ENCODE measurements around the gene ZNF335. TPM values are rescaled to one million over a fixed set of nuclear protein-coding genes. Genes with fewer than 3 reads are reported as not detected.
"Not testable (repeated sequence)": the region's sequence is repeated elsewhere in the genome, so short reads cannot be mapped to it uniquely, and the experiment has no call there.

Gene ZNF335
- total RNA-seq, 2 experiments from 2014 or later = 28.0 to 29.0 TPM

GRCh38 chr20:45957021-45957941, 14.7 kb downstream of the ZNF335 start:
- Mint-ChIP-seq H3K27ac (no peak overlapping the region), H3K4me1 (no peaks in the 10 kb centered on the region), H3K27me3 (no peaks in the 10 kb centered on the region), H3K36me3 (peaks cover 22% of the 10 kb centered on the region), H3K9me3 (no peaks in the 10 kb centered on the region), H3K4me3 (no peak overlapping the region)
- DNase-seq = no peak

DNA sequence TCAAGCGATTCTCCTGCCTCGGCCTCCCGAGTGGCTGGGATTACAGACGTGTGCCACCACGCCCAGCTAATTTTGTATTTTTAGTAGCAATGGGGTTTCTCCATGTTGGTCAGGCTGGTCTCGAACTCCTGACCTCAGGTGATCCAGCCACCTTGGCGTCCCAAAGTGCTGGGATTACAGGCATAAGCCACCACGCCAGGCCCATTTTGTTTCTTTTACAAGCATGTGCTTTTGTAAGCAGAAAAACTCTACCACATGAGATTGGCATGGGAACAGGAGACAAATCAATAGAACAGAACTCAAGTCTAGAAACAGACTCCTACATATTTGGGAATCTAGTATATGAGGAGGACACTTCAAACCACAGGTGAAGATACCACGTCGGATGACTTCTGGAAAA, 15.7 kb downstream of the ZNF335 start:
- H3K4me1 Mint-ChIP-seq, H3K4me3 Mint-ChIP-seq, H3K9me3 Mint-ChIP-seq, H3K27me3 Mint-ChIP-seq, DNase-seq, H3K27ac Mint-ChIP-seq: not testable (repeated sequence)
- peaks cover 20% of the 10 kb centered on the region for H3K36me3 Mint-ChIP-seq

DNA sequence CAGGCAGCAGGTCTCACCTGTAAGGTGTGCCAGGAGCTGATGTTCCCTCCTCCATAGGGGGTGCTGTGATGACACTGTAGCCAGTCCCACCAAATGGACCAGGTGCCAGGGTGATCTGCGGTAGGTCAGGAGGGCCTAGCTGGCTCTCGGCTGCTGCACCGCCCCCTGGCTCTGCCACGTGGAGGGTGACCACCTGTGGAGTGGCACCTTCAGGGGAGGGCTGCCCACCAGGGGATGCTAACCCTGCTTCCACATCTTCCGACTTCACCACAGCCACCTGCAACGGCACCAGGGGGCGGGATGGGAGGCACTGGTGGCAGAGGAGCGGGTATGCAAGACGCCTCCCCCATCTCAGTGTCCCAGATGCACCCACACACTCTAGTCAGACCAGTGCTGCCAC, 18.3 kb downstream of the ZNF335 start:
- no peaks in the 10 kb centered on the region for H3K4me1 Mint-ChIP-seq
- H3K9me3 Mint-ChIP-seq = no peaks in the 10 kb centered on the region
- H3K36me3 Mint-ChIP-seq = peaks cover 14% of the 10 kb centered on the region
- H3K27me3 Mint-ChIP-seq = no peaks in the 10 kb centered on the region
- no peak overlapping the region for H3K4me3 Mint-ChIP-seq
- DNase-seq = no peak
- no peak overlapping the region for H3K27ac Mint-ChIP-seq

GRCh38 chr20:45952861-45953260, 19.1 kb downstream of the ZNF335 start:
- H3K9me3 Mint-ChIP-seq = no peaks in the 10 kb centered on the region
- DNase-seq = no peak
- no peaks in the 10 kb centered on the region for H3K4me1 Mint-ChIP-seq
- H3K27ac Mint-ChIP-seq = no peak overlapping the region
- H3K36me3 Mint-ChIP-seq = peaks cover 10% of the 10 kb centered on the region
- no peak overlapping the region for H3K4me3 Mint-ChIP-seq
- no peaks in the 10 kb centered on the region for H3K27me3 Mint-ChIP-seq

DNA sequence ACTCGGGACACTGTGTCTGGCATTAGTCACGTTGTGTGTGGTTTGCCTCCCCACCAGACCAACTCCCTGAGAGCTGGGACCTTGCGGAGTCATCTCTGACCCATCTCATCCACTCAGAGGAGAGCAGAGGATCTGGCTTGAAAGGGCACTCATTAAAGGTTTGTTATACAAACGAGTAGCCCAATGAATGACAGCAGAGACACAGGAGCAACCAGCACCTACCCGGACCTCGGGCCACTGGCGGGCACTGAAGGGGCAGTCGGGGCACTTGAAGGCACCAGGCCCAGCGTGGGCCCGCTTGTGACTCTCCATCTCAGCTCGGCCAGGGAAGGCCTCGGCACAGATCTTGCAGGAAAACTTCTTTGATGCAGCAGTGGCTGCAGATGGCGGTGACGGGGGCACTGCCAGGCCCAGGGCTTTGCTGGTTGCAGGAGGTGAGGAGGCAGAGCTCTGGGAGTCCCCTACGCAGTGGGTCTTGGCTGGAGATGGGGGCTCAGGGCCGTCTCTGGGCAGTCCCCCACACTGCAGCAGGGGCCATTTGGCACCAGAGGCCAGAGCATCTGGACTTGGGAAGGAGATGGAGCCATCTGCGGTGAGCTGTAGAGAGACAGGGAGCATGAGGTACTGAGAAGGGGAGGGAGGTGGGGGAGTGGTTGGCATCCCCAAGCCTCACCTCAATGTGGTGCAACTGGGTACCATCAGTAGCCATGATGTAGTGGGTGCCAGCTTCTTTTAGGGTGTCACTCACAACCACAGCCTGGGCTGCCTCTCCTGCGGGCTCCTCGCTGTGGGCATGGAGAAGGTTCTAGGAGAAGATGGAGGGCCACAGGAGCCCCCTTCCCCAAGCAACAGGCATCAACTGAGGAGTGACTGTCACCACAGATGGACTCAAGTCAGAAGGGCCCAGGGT, 19.8 kb downstream of the ZNF335 start:
- Mint-ChIP-seq H3K9me3 (no peaks in the 10 kb centered on the region), H3K4me3 (no peak overlapping the region), H3K36me3 (peaks cover 10% of the 10 kb centered on the region), H3K4me1 (no peaks in the 10 kb centered on the region), H3K27ac (no peak overlapping the region), H3K27me3 (no peaks in the 10 kb centered on the region)
- no peak for DNase-seq

DNA sequence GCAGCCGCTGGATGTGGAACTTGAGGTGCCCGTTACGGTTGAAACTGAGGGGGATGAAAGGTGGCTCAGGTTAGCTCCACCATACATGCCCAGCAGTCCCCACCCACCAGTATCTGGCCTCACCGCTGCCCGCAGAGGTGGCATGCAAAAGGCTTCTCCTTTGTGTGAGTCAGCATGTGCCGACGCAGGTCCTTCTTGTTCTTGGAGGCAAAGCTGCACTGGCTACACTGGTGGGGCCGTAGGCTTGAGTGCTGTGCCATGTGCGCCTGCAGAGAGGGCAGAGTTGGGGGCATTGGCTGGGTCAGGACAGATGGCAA, 21.7 kb downstream of the ZNF335 start:
- Mint-ChIP-seq H3K4me3 (no peak overlapping the region), H3K27me3 (no peaks in the 10 kb centered on the region), H3K4me1 (no peaks in the 10 kb centered on the region), H3K9me3 (no peaks in the 10 kb centered on the region), H3K27ac (no peak overlapping the region), H3K36me3 (peaks cover 8% of the 10 kb centered on the region)
- no peak for DNase-seq

GRCh38 chr20:45949542-45950329, 22.3 kb downstream of the ZNF335 start:
- no peaks in the 10 kb centered on the region for H3K4me1 Mint-ChIP-seq
- H3K4me3 Mint-ChIP-seq = no peak overlapping the region
- no peaks in the 10 kb centered on the region for H3K9me3 Mint-ChIP-seq
- no peaks in the 10 kb centered on the region for H3K27me3 Mint-ChIP-seq
- H3K36me3 Mint-ChIP-seq = peaks cover 8% of the 10 kb centered on the region
- no peak for DNase-seq
- peak overlapping the region; percentile 42 for H3K27ac Mint-ChIP-seq

DNA sequence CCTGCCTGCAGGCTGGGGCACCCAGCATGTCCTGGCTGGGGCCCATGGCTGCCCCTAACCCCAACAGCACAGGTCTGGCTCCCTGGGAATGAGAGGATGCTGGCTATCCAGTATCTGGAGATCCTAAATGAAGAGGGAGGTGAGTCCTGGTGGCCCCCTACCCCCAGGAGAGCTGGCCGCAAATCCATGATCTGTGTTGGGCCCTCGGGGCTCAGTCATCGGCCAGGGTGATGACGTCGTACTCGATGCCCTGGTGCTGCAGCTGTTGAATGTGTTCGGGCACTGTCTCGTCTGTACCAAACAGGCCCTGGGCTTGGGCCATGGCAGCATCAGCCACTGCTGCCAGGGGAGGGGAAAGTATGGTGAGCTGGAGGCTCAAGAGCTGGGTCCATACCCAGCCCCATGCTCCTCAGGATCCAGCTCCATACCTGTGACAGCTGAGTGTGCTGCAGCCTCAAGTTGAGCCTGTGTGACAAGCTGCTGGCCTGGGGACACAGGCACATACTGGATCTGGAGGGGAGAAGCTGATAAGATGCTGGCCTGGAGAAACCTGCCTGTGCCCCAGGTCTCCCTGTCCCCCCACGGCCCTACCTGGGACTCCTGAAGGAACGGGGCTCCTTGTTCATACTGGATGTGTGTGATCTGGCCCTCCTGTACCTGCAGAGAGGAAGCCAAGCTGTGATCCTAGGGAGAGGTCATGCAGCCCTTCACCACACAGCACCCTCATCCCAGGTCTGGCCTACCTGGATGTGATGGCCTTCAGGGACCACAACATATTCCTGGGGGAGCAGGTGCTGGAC, 23.1 kb downstream of the ZNF335 start:
- H3K4me1 Mint-ChIP-seq = peaks cover 3% of the 10 kb centered on the region
- no peak overlapping the region for H3K4me3 Mint-ChIP-seq
- no peak for DNase-seq
- no peaks in the 10 kb centered on the region for H3K9me3 Mint-ChIP-seq
- H3K27me3 Mint-ChIP-seq = no peaks in the 10 kb centered on the region
- H3K36me3 Mint-ChIP-seq = peaks cover 8% of the 10 kb centered on the region
- peak overlapping the region; percentile 17 for H3K27ac Mint-ChIP-seq

- DNase-seq = no peak
- H3K4me3 Mint-ChIP-seq = no peak overlapping the region
- H3K9me3 Mint-ChIP-seq = no peaks in the 10 kb centered on the region
- peak overlapping the region; percentile 63 for H3K27ac Mint-ChIP-seq
- no peaks in the 10 kb centered on the region for H3K27me3 Mint-ChIP-seq
- H3K36me3 Mint-ChIP-seq = peaks cover 6% of the 10 kb centered on the region
- H3K4me1 Mint-ChIP-seq = peaks cover 3% of the 10 kb centered on the region
Observed at GRCh38 chr20:45948261-45948733, 23.7 kb downstream of the ZNF335 start.

- Mint-ChIP-seq H3K4me1 (peaks cover 3% of the 10 kb centered on the region), H3K36me3 (peaks cover 6% of the 10 kb centered on the region), H3K27me3 (no peaks in the 10 kb centered on the region), H3K27ac (no peak overlapping the region), H3K9me3 (no peaks in the 10 kb centered on the region), H3K4me3 (no peak overlapping the region)
- DNase-seq = no peak
Observed at GRCh38 chr20:45947110-45947866, 24.7 kb downstream of the ZNF335 start.

DNA sequence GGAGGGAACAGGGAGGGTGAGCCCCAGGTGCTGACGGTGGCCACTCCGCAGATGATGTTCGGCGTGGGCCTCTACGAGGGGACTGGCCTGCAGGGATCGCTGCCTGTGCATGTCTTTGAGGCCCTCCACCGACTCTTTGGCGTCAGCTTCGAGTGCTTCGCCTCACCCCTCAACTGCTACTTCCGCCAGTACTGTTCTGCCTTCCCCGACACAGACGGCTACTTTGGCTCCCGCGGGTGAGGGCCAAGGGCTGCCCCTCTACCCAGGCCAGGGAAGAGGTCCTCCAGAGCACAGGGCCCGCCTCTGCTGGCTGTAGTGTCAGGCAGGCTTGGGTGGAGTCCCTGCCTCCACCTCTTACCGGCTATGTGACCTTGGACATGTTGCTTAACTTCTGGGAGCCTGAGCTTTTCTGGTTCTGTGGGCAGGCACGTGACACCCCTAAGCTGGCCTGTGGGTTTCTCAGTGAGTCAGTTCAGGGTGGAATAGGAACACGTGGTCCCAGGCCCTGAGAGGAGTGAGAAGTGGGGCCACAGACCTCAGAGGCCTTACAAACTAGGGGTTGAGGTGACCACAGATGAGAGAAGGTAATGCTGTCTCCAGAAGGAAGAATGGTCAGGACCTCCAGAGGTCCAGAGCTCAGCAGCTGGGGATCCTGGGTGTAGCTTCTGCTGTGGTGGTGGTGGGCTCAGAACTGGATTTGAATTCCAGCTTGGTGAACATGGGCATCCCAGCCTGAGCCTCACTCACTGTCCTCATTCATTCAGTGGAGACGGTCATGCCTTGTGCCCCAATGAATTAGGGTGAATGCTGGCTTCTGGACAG, 25.6 kb downstream of the ZNF335 start:
- H3K27me3 Mint-ChIP-seq = no peaks in the 10 kb centered on the region

DNA sequence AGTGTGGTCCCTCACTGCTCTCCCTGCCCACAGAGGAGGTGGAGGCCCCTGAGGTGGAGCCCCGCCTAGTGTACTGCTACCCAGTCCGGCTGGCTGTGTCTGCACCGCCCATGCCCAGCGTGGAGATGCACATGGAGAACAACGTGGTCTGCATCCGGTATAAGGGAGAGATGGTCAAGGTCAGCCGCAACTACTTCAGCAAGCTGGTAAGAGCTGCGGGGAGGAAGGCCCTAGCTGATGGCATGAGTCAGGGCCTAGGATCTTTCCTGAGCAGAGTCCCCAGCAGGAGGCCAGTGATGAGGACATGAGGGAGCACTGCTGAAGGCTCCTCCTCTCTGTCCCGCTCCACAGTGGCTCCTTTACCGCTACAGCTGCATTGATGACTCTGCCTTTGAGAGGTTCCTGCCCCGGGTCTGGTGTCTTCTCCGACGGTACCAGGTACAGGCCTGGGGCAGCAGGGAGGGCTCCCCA, 26.3 kb downstream of the ZNF335 start:
- Mint-ChIP-seq H3K27me3 (no peaks in the 10 kb centered on the region), H3K4me3 (no peak overlapping the region), H3K9me3 (no peaks in the 10 kb centered on the region), H3K36me3 (peaks cover 6% of the 10 kb centered on the region), H3K4me1 (peaks cover 3% of the 10 kb centered on the region), H3K27ac (peak overlapping the region; percentile 12)
- DNase-seq = no peak

More for the DNA sequence above, 25.6 kb downstream of the ZNF335 start:
- DNase-seq = no peak
- no peak overlapping the region for H3K4me3 Mint-ChIP-seq
- peaks cover 3% of the 10 kb centered on the region for H3K4me1 Mint-ChIP-seq
- peaks cover 6% of the 10 kb centered on the region for H3K36me3 Mint-ChIP-seq
- H3K27ac Mint-ChIP-seq = peak overlapping the region; percentile 21
- no peaks in the 10 kb centered on the region for H3K9me3 Mint-ChIP-seq
